Activated B cell treated with CpG ODN at 0.5 μM for 24 hours (primary cell): ENCODE data around the gene FBXL2. TPM values are rescaled to one million over a fixed set of nuclear protein-coding genes. Genes with fewer than 3 reads are reported as not detected.

Source experiments
- ATAC-seq: fragments of 200-7000 bp; cut with Tn5 transposase; one replicate; pipeline ENCODE4 v1.10.0; 2021; ENCODE audit warnings: low read depth, mild to moderate bottlenecking, moderate library complexity
- CTCF ChIA-PET: fragments of 350-600 bp; sonication (Branson Sonifier 250); formaldehyde crosslinking; loops from one replicate; lab custom pipeline; 2021; ENCODE audit warnings: antibody characterized with exemption; lab: Charles Lee
- POLR2A ChIA-PET: fragments of 350-600 bp; sonication (Branson Sonifier 250); formaldehyde crosslinking; loops from one replicate; lab custom pipeline; 2021; ENCODE audit warnings: antibody characterized with exemption; lab: Charles Lee
- DNase-seq: peaks from one replicate; pipeline ENCODE4 v3.0.0; 2022
- H3K27ac Mint-ChIP-seq: one replicate; pipeline ENCODE4 v1.8.0; 2020; ENCODE audit warnings: mixed read lengths
- H3K27me3 Mint-ChIP-seq: one replicate; pipeline ENCODE4 v1.8.0; 2021; ENCODE audit warnings: mixed read lengths
- H3K36me3 Mint-ChIP-seq: one replicate; pipeline ENCODE4 v1.8.0; 2021; ENCODE audit warnings: low read depth, mixed read lengths
- H3K4me1 Mint-ChIP-seq: one replicate; pipeline ENCODE4 v1.8.0; 2021; ENCODE audit warnings: mixed read lengths
- H3K4me3 Mint-ChIP-seq: one replicate; pipeline ENCODE4 v1.8.0; 2020; ENCODE audit warnings: mild to moderate bottlenecking, mixed read lengths
- H3K9me3 Mint-ChIP-seq: one replicate; pipeline ENCODE4 v1.8.0; 2020; ENCODE audit warnings: mixed read lengths
- intact Hi-C: fragments of 100-400 bp; cut with micrococcal nuclease; formaldehyde crosslinking; loops from one replicate; pipeline ENCODE4 v1.15.1; 2024
- total RNA-seq: library from RNA; stranded (reverse); gene quantifications from 2 replicates; pipeline ENCODE4 v1.2.3, GENCODE V29; 2022
- TF ChIP-seq, protein P1 (sequence below): fragments of 200-600 bp; IDR thresholded peaks from one replicate; pipeline ENCODE4 v1.8.0; 2022; ENCODE audit warnings: antibody characterized with exemption, mild to moderate bottlenecking

The FBXL2 gene
- total RNA-seq, 1 donor from 2014 or later: not detected

DNA sequence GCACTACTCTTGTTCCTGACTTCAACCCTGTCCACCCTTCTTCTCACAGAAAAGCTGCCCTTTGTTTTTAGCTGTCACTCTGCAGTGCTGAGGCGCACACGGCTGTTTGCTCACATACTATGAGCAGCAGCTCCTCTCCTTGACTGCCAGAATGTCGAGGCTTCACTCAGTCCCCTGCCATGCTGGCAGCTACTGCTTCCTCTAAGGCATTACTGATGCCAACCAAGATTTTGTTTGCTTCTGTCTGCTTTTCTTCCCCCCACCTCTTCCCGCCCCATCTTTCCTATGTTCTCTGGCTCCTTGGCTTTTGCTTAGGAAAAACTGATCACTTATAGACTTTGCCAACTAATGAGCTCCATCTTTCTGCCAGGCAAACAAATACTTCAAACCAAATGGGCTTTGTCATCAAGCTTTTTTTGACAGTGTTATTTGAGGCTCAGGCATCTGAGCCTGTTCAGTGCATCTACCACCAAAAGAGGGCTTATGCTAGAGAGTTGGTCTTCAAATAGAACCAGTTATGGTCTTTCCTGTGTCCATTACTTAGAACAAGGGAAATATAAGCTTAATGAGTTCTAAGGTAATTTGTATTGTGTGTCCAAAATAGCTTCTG is 81.0 kb downstream of the FBXL2 start:
- no peak for ATAC-seq

DNA sequence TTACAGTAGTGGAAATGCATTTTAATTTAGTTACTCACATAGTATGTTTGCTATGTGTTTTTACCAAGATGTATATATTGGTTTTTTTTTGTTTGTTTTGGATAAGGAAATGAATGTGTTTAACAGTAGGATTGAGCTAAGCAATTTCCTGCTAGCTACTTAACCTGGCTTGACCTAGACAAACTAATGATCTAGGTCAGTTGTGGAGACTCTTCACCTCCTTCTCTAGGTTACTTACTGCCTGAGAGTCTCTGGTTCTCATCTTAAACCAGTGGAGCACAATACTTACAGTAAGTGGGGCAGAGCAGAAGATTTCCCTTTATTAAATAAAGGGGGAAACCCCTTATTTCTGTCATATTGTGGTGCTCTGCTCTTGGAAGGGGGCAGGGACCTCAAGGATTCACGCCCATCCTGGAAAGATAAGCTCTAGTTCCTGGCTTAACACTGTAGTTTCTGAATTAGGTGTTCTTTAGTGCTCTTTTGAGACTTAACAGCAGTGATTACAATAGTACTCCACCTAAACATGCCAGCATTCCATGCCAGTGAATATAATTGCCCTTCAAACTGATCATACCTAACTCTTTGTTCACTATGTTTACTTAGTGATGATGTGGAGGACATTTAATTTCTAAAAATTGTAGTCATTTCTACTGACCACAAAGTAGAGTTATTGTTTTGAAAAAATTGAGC is 83.0 kb downstream of the FBXL2 start:
- ChIA-PET CTCF (no interaction called here), POLR2A (interaction anchor here (0.6 kb wide), 1 partner anchor 555 kb away, joined by 8 read pairs; no protein-coding TSS in a partner anchor)
- DNase-seq (no peak), ATAC-seq (no peak)
- TF ChIP-seq, protein P1, sequence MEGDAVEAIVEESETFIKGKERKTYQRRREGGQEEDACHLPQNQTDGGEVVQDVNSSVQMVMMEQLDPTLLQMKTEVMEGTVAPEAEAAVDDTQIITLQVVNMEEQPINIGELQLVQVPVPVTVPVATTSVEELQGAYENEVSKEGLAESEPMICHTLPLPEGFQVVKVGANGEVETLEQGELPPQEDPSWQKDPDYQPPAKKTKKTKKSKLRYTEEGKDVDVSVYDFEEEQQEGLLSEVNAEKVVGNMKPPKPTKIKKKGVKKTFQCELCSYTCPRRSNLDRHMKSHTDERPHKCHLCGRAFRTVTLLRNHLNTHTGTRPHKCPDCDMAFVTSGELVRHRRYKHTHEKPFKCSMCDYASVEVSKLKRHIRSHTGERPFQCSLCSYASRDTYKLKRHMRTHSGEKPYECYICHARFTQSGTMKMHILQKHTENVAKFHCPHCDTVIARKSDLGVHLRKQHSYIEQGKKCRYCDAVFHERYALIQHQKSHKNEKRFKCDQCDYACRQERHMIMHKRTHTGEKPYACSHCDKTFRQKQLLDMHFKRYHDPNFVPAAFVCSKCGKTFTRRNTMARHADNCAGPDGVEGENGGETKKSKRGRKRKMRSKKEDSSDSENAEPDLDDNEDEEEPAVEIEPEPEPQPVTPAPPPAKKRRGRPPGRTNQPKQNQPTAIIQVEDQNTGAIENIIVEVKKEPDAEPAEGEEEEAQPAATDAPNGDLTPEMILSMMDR: no peak
- Mint-ChIP-seq H3K36me3 (no peaks in the 10 kb centered on the region), H3K4me1 (no peaks in the 10 kb centered on the region), H3K4me3 (no peak overlapping the region), H3K27ac (no peak overlapping the region), H3K27me3 (peaks cover 10% of the 10 kb centered on the region), H3K9me3 (no peaks in the 10 kb centered on the region)
- intact Hi-C loops: no loop called here

More for the DNA sequence above, 81.0 kb downstream of the FBXL2 start:
- H3K27me3 Mint-ChIP-seq: peaks cover 13% of the 10 kb centered on the region
- TF ChIP-seq, protein P1: no peak
- no peaks in the 10 kb centered on the region for H3K9me3 Mint-ChIP-seq
- H3K27ac Mint-ChIP-seq: no peak overlapping the region
- no peaks in the 10 kb centered on the region for H3K4me1 Mint-ChIP-seq
- no peaks in the 10 kb centered on the region for H3K36me3 Mint-ChIP-seq
- intact Hi-C loops: no loop called here
- ChIA-PET CTCF (no interaction called here), POLR2A (no interaction called here)
- DNase-seq: no peak
- H3K4me3 Mint-ChIP-seq: no peak overlapping the region

DNA sequence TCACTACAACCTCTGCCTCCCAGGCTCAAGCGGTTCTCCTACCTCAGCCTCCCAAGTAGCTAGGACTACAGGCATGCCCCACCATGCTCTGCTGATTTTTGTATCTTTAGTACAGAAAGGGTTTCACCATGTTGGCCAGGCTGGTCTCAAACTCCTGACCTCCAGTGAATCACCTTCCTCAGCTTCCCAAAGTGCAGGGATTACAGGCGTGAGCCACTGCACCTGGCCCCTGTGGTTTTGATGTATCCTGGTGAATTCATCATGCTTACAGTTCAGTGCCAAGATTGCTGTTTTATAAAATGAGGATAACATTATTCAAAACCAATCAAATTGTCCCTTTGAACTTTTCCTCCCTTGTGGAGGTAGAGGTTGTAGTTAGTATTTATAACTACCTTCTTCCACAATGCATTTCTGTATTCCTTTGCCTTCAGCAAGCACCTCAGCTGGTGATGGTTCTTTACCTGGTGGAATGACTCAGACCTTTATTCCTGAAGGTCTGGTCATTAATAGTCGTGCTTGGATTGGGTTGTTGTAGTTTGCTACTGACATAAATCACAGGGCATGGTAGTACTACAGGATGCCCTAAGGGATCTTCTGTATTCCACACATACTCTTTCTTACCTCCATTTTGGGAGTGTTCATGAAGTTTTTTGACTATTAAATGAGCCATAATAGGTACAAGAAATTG is 86.0 kb downstream of the FBXL2 start:
- Mint-ChIP-seq H3K4me3 (no peak overlapping the region), H3K27me3 (peaks cover 3% of the 10 kb centered on the region), H3K9me3 (no peaks in the 10 kb centered on the region), H3K27ac (no peak overlapping the region), H3K4me1 (no peaks in the 10 kb centered on the region), H3K36me3 (no peaks in the 10 kb centered on the region)
- no peak for DNase-seq
- no peak for ATAC-seq
- intact Hi-C loops: no loop called here
- ChIA-PET POLR2A (interaction anchor here (0.6 kb wide), 1 partner anchor 78 kb away, joined by 3 read pairs; no protein-coding TSS in a partner anchor), CTCF (interaction anchor here (2.5 kb wide), 1 partner anchor 10 kb away, joined by 10 read pairs; no protein-coding TSS in a partner anchor)
- TF ChIP-seq, protein P1: no peak

DNA sequence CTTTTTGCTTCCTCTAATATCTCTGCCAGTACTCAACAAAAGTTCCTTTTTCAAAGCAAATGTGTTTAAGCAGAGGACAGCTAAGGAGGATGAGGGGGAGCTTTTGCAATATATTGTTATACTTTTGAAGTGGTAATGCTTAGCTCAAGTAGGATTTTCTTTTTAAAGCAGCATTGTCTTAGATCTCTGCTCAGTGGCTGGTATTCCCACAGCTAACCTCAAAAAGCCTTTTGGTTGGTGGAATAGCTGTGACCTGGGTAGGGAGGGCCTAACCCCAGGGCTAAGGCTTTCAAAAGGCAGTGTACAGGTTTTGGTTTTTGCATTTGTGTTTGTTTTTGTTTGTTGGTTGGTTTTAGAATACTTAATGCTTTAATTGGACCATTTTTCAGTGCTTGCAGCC is 86.8 kb downstream of the FBXL2 start:
- Mint-ChIP-seq H3K4me3 (no peak overlapping the region), H3K27ac (no peak overlapping the region), H3K4me1 (no peaks in the 10 kb centered on the region), H3K27me3 (peaks cover 3% of the 10 kb centered on the region), H3K36me3 (no peaks in the 10 kb centered on the region), H3K9me3 (no peaks in the 10 kb centered on the region)
- intact Hi-C loops: no loop called here
- no peak for DNase-seq
- POLR2A ChIA-PET: no interaction called here
- TF ChIP-seq, protein P1: no peak
- ATAC-seq: no peak
- CTCF ChIA-PET: interaction anchor here (1.2 to 2.5 kb wide), 2 partner anchors 9 to 232 kb away, joined by 4 to 10 read pairs; no protein-coding TSS in a partner anchor
